ENCODE results near the gene JCAD.

DNA sequence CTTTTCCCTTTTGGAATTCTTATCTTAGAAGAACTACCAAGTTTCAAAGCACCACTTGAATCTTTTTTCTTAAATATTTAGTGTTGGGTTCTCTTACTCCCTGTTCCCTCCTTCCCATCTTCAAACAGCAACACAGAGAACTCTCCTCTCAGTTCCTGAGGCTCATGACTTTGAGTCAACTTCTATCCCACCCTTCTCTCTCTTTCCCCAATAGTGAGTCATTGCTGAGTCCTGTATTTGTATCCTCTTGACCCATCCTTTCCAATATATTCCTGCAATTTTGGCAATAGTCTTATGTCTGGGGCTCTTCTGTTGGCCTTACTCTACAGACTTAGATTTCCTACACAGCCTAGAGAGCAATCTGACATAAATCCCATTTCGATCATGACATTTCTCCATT lies 20.8 kb upstream of the JCAD start:
- TF ChIP-seq, protein P1, sequence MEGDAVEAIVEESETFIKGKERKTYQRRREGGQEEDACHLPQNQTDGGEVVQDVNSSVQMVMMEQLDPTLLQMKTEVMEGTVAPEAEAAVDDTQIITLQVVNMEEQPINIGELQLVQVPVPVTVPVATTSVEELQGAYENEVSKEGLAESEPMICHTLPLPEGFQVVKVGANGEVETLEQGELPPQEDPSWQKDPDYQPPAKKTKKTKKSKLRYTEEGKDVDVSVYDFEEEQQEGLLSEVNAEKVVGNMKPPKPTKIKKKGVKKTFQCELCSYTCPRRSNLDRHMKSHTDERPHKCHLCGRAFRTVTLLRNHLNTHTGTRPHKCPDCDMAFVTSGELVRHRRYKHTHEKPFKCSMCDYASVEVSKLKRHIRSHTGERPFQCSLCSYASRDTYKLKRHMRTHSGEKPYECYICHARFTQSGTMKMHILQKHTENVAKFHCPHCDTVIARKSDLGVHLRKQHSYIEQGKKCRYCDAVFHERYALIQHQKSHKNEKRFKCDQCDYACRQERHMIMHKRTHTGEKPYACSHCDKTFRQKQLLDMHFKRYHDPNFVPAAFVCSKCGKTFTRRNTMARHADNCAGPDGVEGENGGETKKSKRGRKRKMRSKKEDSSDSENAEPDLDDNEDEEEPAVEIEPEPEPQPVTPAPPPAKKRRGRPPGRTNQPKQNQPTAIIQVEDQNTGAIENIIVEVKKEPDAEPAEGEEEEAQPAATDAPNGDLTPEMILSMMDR (IDR thresholded peaks at IDR 0.05) = no peak
- TF ChIP-seq POLR2AphosphoS5 (IDR thresholded peaks at IDR 0.05) = no peak

Measured in prostate gland (tissue), 2 donors.